ENCODE data around the gene COL1A2. TPM values are rescaled to one million over a fixed set of nuclear protein-coding genes. Genes with fewer than 3 reads are reported as not detected.

COL1A2 gene
- total RNA-seq, 2 experiments from 2014 or later = 0.26 to 0.35 TPM

- Mint-ChIP-seq H3K4me1 (ENCODE audit: low read depth) (peaks cover 4% of the 10 kb centered on the region), H3K9me3 (no peaks in the 10 kb centered on the region), H3K27ac (no peak overlapping the region), H3K27me3 (ENCODE audit: low read depth) (peaks cover 21% of the 10 kb centered on the region), H3K36me3 (ENCODE audit: low read depth) (no peaks in the 10 kb centered on the region), H3K4me3 (no peak overlapping the region)
- no peak for DNase-seq
- CTCF ChIA-PET = interaction anchor here (1.4 kb wide), 1 partner anchor 1154 kb away, joined by 3 read pairs; no protein-coding TSS in a partner anchor
- intact Hi-C loops (cut with micrococcal nuclease) = no loop called here
Observed at GRCh38 chr7:94400022-94400421, 5.3 kb downstream of the COL1A2 start.

GRCh38 chr7:94400643-94401427 is 6.1 kb downstream of the COL1A2 start:
- CTCF ChIA-PET = no interaction called here
- DNase-seq = no peak
- H3K9me3 Mint-ChIP-seq = no peaks in the 10 kb centered on the region
- H3K27ac Mint-ChIP-seq = no peak overlapping the region
- no peak overlapping the region for H3K4me3 Mint-ChIP-seq
- no peaks in the 10 kb centered on the region for H3K4me1 Mint-ChIP-seq (ENCODE audit: low read depth)
- H3K27me3 Mint-ChIP-seq (ENCODE audit: low read depth) = peaks cover 13% of the 10 kb centered on the region
- intact Hi-C loops (cut with micrococcal nuclease) = no loop called here
- H3K36me3 Mint-ChIP-seq (ENCODE audit: low read depth) = no peaks in the 10 kb centered on the region

- intact Hi-C loops (cut with micrococcal nuclease) = no loop called here
Observed at GRCh38 chr7:94401428-94401814, 6.7 kb downstream of the COL1A2 start.

GRCh38 chr7:94403546-94403945 is 8.9 kb downstream of the COL1A2 start:
- H3K9me3 Mint-ChIP-seq = no peaks in the 10 kb centered on the region
- CTCF ChIA-PET = no interaction called here
- no peak overlapping the region for H3K27ac Mint-ChIP-seq
- H3K4me3 Mint-ChIP-seq = no peak overlapping the region
- H3K4me1 Mint-ChIP-seq (ENCODE audit: low read depth) = no peaks in the 10 kb centered on the region
- intact Hi-C loops (cut with micrococcal nuclease) = no loop called here
- H3K27me3 Mint-ChIP-seq (ENCODE audit: low read depth) = peaks cover 8% of the 10 kb centered on the region
- H3K36me3 Mint-ChIP-seq (ENCODE audit: low read depth) = no peaks in the 10 kb centered on the region
- DNase-seq = no peak

More at GRCh38 chr7:94401428-94401814, 6.7 kb downstream of the COL1A2 start:
- H3K4me3 Mint-ChIP-seq = no peak overlapping the region
- H3K9me3 Mint-ChIP-seq = no peaks in the 10 kb centered on the region
- no peaks in the 10 kb centered on the region for H3K4me1 Mint-ChIP-seq (ENCODE audit: low read depth)
- CTCF ChIA-PET = no interaction called here
- peaks cover 9% of the 10 kb centered on the region for H3K27me3 Mint-ChIP-seq (ENCODE audit: low read depth)
- no peak overlapping the region for H3K27ac Mint-ChIP-seq
- H3K36me3 Mint-ChIP-seq (ENCODE audit: low read depth) = no peaks in the 10 kb centered on the region
- DNase-seq = no peak

GRCh38 chr7:94405506-94405905 is 10.8 kb downstream of the COL1A2 start:
- Mint-ChIP-seq H3K27ac (no peak overlapping the region), H3K9me3 (no peaks in the 10 kb centered on the region), H3K4me3 (no peak overlapping the region), H3K27me3 (ENCODE audit: low read depth) (peaks cover 10% of the 10 kb centered on the region), H3K4me1 (ENCODE audit: low read depth) (no peaks in the 10 kb centered on the region), H3K36me3 (ENCODE audit: low read depth) (no peaks in the 10 kb centered on the region)
- CTCF ChIA-PET = no interaction called here
- intact Hi-C loops (cut with micrococcal nuclease) = no loop called here
- DNase-seq = no peak

GRCh38 chr7:94406696-94407095 is 12.0 kb downstream of the COL1A2 start:
- H3K4me1 Mint-ChIP-seq (ENCODE audit: low read depth) = no peaks in the 10 kb centered on the region
- peaks cover 7% of the 10 kb centered on the region for H3K27me3 Mint-ChIP-seq (ENCODE audit: low read depth)
- intact Hi-C loops (cut with micrococcal nuclease) = no loop called here
- no peaks in the 10 kb centered on the region for H3K9me3 Mint-ChIP-seq
- CTCF ChIA-PET = interaction anchor here (1.0 kb wide), 1 partner anchor 11 kb away, joined by 4 read pairs; no protein-coding TSS in a partner anchor
- no peak overlapping the region for H3K4me3 Mint-ChIP-seq
- no peak for DNase-seq
- no peaks in the 10 kb centered on the region for H3K36me3 Mint-ChIP-seq (ENCODE audit: low read depth)
- no peak overlapping the region for H3K27ac Mint-ChIP-seq

GRCh38 chr7:94409200-94409948 is 14.7 kb downstream of the COL1A2 start:
- intact Hi-C loops (cut with micrococcal nuclease) = no loop called here
- H3K36me3 Mint-ChIP-seq (ENCODE audit: low read depth) = no peaks in the 10 kb centered on the region
- no peaks in the 10 kb centered on the region for H3K9me3 Mint-ChIP-seq

GRCh38 chr7:94410413-94411187 is 15.9 kb downstream of the COL1A2 start:
- CTCF ChIA-PET = interaction anchor here (1.0 kb wide), 1 partner anchor 16 kb away, joined by 3 read pairs; the partner anchor contains the start of gene COL1A2

More at GRCh38 chr7:94409200-94409948, 14.7 kb downstream of the COL1A2 start:
- H3K4me3 Mint-ChIP-seq = no peak overlapping the region
- H3K27me3 Mint-ChIP-seq (ENCODE audit: low read depth) = peaks cover 10% of the 10 kb centered on the region
- CTCF ChIA-PET = no interaction called here
- no peak for DNase-seq
- no peaks in the 10 kb centered on the region for H3K4me1 Mint-ChIP-seq (ENCODE audit: low read depth)
- H3K27ac Mint-ChIP-seq = no peak overlapping the region

GRCh38 chr7:94411188-94411466 is 16.4 kb downstream of the COL1A2 start:
- no peaks in the 10 kb centered on the region for H3K36me3 Mint-ChIP-seq (ENCODE audit: low read depth)
- peaks cover 12% of the 10 kb centered on the region for H3K27me3 Mint-ChIP-seq (ENCODE audit: low read depth)
- H3K27ac Mint-ChIP-seq = no peak overlapping the region
- no peaks in the 10 kb centered on the region for H3K4me1 Mint-ChIP-seq (ENCODE audit: low read depth)
- no peak for DNase-seq
- H3K4me3 Mint-ChIP-seq = no peak overlapping the region
- CTCF ChIA-PET = no interaction called here
- no peaks in the 10 kb centered on the region for H3K9me3 Mint-ChIP-seq
- intact Hi-C loops (cut with micrococcal nuclease) = no loop called here

More at GRCh38 chr7:94410413-94411187, 15.9 kb downstream of the COL1A2 start:
- H3K36me3 Mint-ChIP-seq (ENCODE audit: low read depth) = no peaks in the 10 kb centered on the region
- DNase-seq = no peak
- H3K4me3 Mint-ChIP-seq = no peak overlapping the region
- intact Hi-C loops (cut with micrococcal nuclease) = no loop called here
- H3K27me3 Mint-ChIP-seq (ENCODE audit: low read depth) = peaks cover 10% of the 10 kb centered on the region
- H3K27ac Mint-ChIP-seq = no peak overlapping the region
- no peaks in the 10 kb centered on the region for H3K4me1 Mint-ChIP-seq (ENCODE audit: low read depth)
- no peaks in the 10 kb centered on the region for H3K9me3 Mint-ChIP-seq

- Mint-ChIP-seq H3K27me3 (ENCODE audit: low read depth) (peaks cover 10% of the 10 kb centered on the region), H3K27ac (no peak overlapping the region)
- DNase-seq = no peak
Observed at GRCh38 chr7:94412762-94413322, 18.1 kb downstream of the COL1A2 start.

GRCh38 chr7:94414481-94414880 is 19.8 kb downstream of the COL1A2 start:
- intact Hi-C loops (cut with micrococcal nuclease) = no loop called here
- Mint-ChIP-seq H3K27me3 (ENCODE audit: low read depth) (peaks cover 5% of the 10 kb centered on the region), H3K9me3 (no peaks in the 10 kb centered on the region), H3K36me3 (ENCODE audit: low read depth) (no peaks in the 10 kb centered on the region), H3K4me1 (ENCODE audit: low read depth) (no peaks in the 10 kb centered on the region), H3K27ac (no peak overlapping the region), H3K4me3 (no peak overlapping the region)
- DNase-seq = no peak
- CTCF ChIA-PET = no interaction called here

More at GRCh38 chr7:94412762-94413322, 18.1 kb downstream of the COL1A2 start:
- Mint-ChIP-seq H3K9me3 (no peaks in the 10 kb centered on the region), H3K4me3 (no peak overlapping the region), H3K36me3 (ENCODE audit: low read depth) (no peaks in the 10 kb centered on the region), H3K4me1 (ENCODE audit: low read depth) (no peaks in the 10 kb centered on the region)
- intact Hi-C loops (cut with micrococcal nuclease) = no loop called here
- CTCF ChIA-PET = interaction anchor here (0.7 kb wide), 1 partner anchor 1076 kb away, joined by 3 read pairs; no protein-coding TSS in a partner anchor

- Mint-ChIP-seq H3K4me3 (no peak overlapping the region), H3K4me1 (ENCODE audit: low read depth) (no peaks in the 10 kb centered on the region), H3K36me3 (ENCODE audit: low read depth) (no peaks in the 10 kb centered on the region), H3K27ac (no peak overlapping the region), H3K27me3 (ENCODE audit: low read depth) (peaks cover 5% of the 10 kb centered on the region), H3K9me3 (no peaks in the 10 kb centered on the region)
- intact Hi-C loops (cut with micrococcal nuclease) = no loop called here
- CTCF ChIA-PET = no interaction called here
- no peak for DNase-seq
Observed at GRCh38 chr7:94414980-94415379, 20.3 kb downstream of the COL1A2 start.

All from activated naive CD4-positive, alpha-beta T cell treated with anti-CD3 and anti-CD28 coated beads for 36 hours (primary cell).